HCT116 (cell line): ENCODE measurements around the gene TRIP13. TPM values are rescaled to one million over a fixed set of nuclear protein-coding genes. Genes with fewer than 3 reads are reported as not detected.
A peak's percentile ranks its signal among the peaks of the same experiment; 100 is the strongest.

Source experiments
- ATAC-seq: fragments of 200-7000 bp; cut with Tn5 transposase; 2 replicates; pipeline ENCODE4 v1.9.1; 2020; ENCODE audit warnings: mild to moderate bottlenecking, moderate library complexity
- BruUV-seq: library from RNA; stranded (reverse); fragments of 400-500 nt; replicated peaks from 2 replicates; lab custom pipeline; 2021; lab: Mats Ljungman, UMichigan
- CTCF ChIA-PET: fragments of 300-600 bp; sonication (Branson Sonifier 250); formaldehyde crosslinking; loops from one replicate; lab custom pipeline; 2021; ENCODE audit warnings: antibody characterized with exemption; lab: Charles Lee
- POLR2A ChIA-PET: fragments of 300-600, 350-600 bp; sonication (Branson Sonifier 250); formaldehyde crosslinking; loops from one replicate; lab custom pipeline; 2021; ENCODE audit warnings: antibody characterized with exemption; lab: Charles Lee
- RAD21 ChIA-PET, 2 experiments: fragments of 300-600 bp; sonication (Branson Sonifier 250); formaldehyde crosslinking; loops; one replicate each; lab custom pipeline; 2023; ENCODE audit warnings: low total read pairs in 2 of 2; ENCODE audit not compliant: uncharacterized antibody in 2 of 2, unreplicated experiment in 2 of 2, low non-redundant PET in 1 of 2; lab: Charles Lee
- DNase-seq: peaks from one replicate; pipeline ENCODE4 v3.0.0-alpha.2; 2010; ENCODE audit warnings: low read depth, low spot score
- H2AFZ ChIP-seq: fragments of 200-600 bp; shearing (Covaris generic), sonication (generic); 2 replicates; pipeline ENCODE4 v1.6.1; 2017; ENCODE audit warnings: low read depth, mixed run types, mixed read lengths, antibody characterized with exemption, low read length; ENCODE audit not compliant: poor library complexity, severe bottlenecking
- H3K27ac ChIP-seq: 2 replicates; pipeline ENCODE4 v1.5.1; 2012; ENCODE audit warnings: low read depth, low read length
- H3K27me3 ChIP-seq: fragments of 200-600 bp; sonication (generic); 2 replicates; pipeline ENCODE4 v1.6.1; 2016; ENCODE audit warnings: mixed run types, low read length, mixed read lengths; ENCODE audit not compliant: insufficient read depth
- H3K36me3 ChIP-seq, 2 experiments: fragments of 200-500 bp in 1 of 2; fragments of 200-600 bp in 1 of 2; sonication (Bioruptor generic) in 1 of 2; sonication (generic) in 1 of 2; 2 replicates each; pipeline versions ENCODE4 v1.5.1 to v1.6.1; 2014 to 2016; ENCODE audit warnings: low read length in 2 of 2, inconsistent platforms in 1 of 2, mixed read lengths in 1 of 2, mixed run types in 1 of 2; ENCODE audit not compliant: insufficient read depth in 2 of 2, control insufficient read depth in 1 of 2
- H3K4me1 ChIP-seq, 2 experiments: fragments of 200-600 bp in 1 of 2; sonication (generic) in 1 of 2; 2 replicates each; pipeline versions ENCODE4 v1.5.1 to v1.6.1; 2012 to 2017; ENCODE audit warnings: low read length in 2 of 2, inconsistent platforms in 1 of 2, mild to moderate bottlenecking in 1 of 2, mixed read lengths in 1 of 2, mixed run types in 1 of 2, moderate library complexity in 1 of 2; ENCODE audit not compliant: insufficient read depth in 2 of 2, control insufficient read depth in 1 of 2
- H3K4me2 ChIP-seq: fragments of 200-600 bp; sonication (generic); 2 replicates; pipeline ENCODE4 v1.6.1; 2017; ENCODE audit warnings: mixed run types, low read length, mixed read lengths
- H3K4me3 ChIP-seq, 2 experiments: fragments of 200-600 bp in 1 of 2; sonication (generic) in 1 of 2; replicated peaks in 1 of 2; 2 replicates each; pipeline ENCODE4 v1.5.1; 2011 to 2016; ENCODE audit warnings: low read length in 2 of 2, control low read depth in 1 of 2, low read depth in 1 of 2, mild to moderate bottlenecking in 1 of 2, mixed read lengths in 1 of 2, mixed run types in 1 of 2
- H3K79me2 ChIP-seq: fragments of 200-600 bp; sonication (generic); 2 replicates; pipeline ENCODE4 v1.6.1; 2017; ENCODE audit warnings: mild to moderate bottlenecking, mixed run types, low read length, moderate library complexity, mixed read lengths; ENCODE audit not compliant: insufficient read depth
- H3K9ac ChIP-seq: fragments of 200-600 bp; sonication (generic); 2 replicates; pipeline ENCODE4 v1.6.1; 2016; ENCODE audit warnings: low read length, mixed read lengths
- H3K9me2 ChIP-seq: fragments of 200-600 bp; sonication (generic), shearing (Covaris generic); 2 replicates; pipeline ENCODE4 v1.6.1; 2017; ENCODE audit warnings: mixed run types, mild to moderate bottlenecking, moderate library complexity; ENCODE audit not compliant: insufficient read depth
- H3K9me3 ChIP-seq, 2 experiments: fragments of 200-500 bp in 1 of 2; fragments of 200-600 bp in 1 of 2; sonication (Bioruptor generic) in 1 of 2; sonication (generic) in 1 of 2; 2 replicates each; pipeline ENCODE4 v1.6.1; 2014 to 2017; ENCODE audit warnings: low read length in 2 of 2, mixed read lengths in 2 of 2, inconsistent platforms in 1 of 2, low read depth in 1 of 2, mild to moderate bottlenecking in 1 of 2, mixed run types in 1 of 2, moderate library complexity in 1 of 2; ENCODE audit not compliant: control insufficient read depth in 1 of 2, insufficient read depth in 1 of 2
- H4K20me1 ChIP-seq: fragments of 200-600 bp; sonication (generic), shearing (Covaris generic); 2 replicates; pipeline ENCODE4 v1.6.1; 2017; ENCODE audit warnings: mixed run types, mild to moderate bottlenecking, moderate library complexity; ENCODE audit not compliant: insufficient read depth
- CBX3 ChIP-seq: IDR thresholded peaks from 2 replicates; pipeline ENCODE4 v1.6.1; 2012; ENCODE audit warnings: low read depth
- CEBPB ChIP-seq: IDR thresholded peaks from 2 replicates; pipeline ENCODE4 v1.6.1; 2012; ENCODE audit warnings: low read depth
- ELF1 ChIP-seq: IDR thresholded peaks from 2 replicates; pipeline ENCODE4 v1.6.1; 2012; ENCODE audit warnings: low read depth, borderline replicate concordance
- EZH2 ChIP-seq: fragments of 200-600 bp; sonication (generic); IDR thresholded peaks from 2 replicates; pipeline ENCODE4 v1.6.1; 2017; ENCODE audit warnings: antibody characterized with exemption, mixed run types
- EZH2phosphoT487 ChIP-seq: fragments of 200-600 bp; IDR thresholded peaks from 2 replicates; pipeline ENCODE4 v1.6.1; 2018; ENCODE audit warnings: antibody characterized with exemption, borderline replicate concordance
- FOSL1 ChIP-seq: IDR thresholded peaks from 2 replicates; pipeline ENCODE4 v1.6.1; 2012; ENCODE audit warnings: low read depth
- JUND ChIP-seq: IDR thresholded peaks from 2 replicates; pipeline ENCODE4 v1.6.1; 2012
- POLR2A ChIP-seq: IDR thresholded peaks from 2 replicates; pipeline ENCODE4 v1.7.0; 2011; ENCODE audit warnings: borderline replicate concordance; ENCODE audit not compliant: insufficient read depth, insufficient read length; ENCODE audit errors: extremely low read depth
- RAD21 ChIP-seq: IDR thresholded peaks from 2 replicates; pipeline ENCODE4 v1.6.1; 2012; ENCODE audit warnings: low read depth, mild to moderate bottlenecking
- REST ChIP-seq: IDR thresholded peaks from 2 replicates; pipeline ENCODE4 v1.6.1; 2012; ENCODE audit warnings: low read depth
- SIN3A ChIP-seq: IDR thresholded peaks from 2 replicates; pipeline ENCODE4 v1.6.1; 2012; ENCODE audit warnings: low read depth
- TCF7L2 ChIP-seq: IDR thresholded peaks from 2 replicates; pipeline ENCODE4 v1.7.0; 2011; ENCODE audit warnings: borderline replicate concordance, inconsistent platforms; ENCODE audit not compliant: insufficient read depth, insufficient read length; ENCODE audit errors: extremely low read depth
- intact Hi-C: fragments of 100-400 bp; cut with micrococcal nuclease; formaldehyde crosslinking; loops from 2 replicates; pipeline ENCODE4 v1.10.0; 2022
- total RNA-seq: library from RNA; stranded (reverse); gene quantifications from one replicate; pipeline ENCODE4 v1.2.1, GENCODE V29; 2021; ENCODE audit not compliant: unreplicated experiment
- TF ChIP-seq, protein P1 (sequence below): IDR thresholded peaks from 2 replicates; pipeline ENCODE4 v1.6.1; 2012

The TRIP13 gene
- total RNA-seq, 1 experiment from 2014 or later, result 45.0 TPM

DNA sequence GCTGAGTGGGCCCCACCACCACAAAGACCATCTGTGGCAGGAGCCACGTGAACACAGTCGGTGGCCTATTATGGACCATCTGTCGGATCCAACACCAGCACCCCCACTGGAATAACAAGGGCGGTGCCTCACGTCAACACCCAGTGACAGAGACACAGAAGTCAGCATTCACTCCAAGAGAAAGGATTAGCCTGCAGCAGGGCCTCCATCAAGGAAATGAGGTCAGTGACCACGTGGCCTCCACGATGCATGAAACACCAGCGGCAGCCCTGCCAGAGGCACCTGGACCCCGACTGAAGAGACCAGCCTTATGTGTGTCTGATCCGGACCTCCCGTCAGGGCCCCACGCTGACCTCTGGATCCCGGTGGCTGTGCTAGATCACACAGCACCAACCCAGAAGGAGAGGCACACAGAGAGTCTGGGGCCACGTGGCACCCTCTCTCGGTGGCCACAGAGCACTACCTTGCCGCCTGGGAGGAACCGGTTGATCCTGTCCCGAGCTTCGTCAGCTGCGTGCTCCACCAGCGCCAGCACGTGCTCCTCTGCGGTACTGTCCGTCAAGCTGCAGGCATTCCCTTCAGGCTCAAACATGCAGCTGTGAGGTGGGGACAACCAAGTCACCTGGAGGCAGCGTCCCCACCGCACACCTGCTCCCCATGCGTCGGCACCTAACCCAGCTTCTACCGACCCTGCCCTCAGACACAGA, 9.1 kb upstream of the TRIP13 start:
- intact Hi-C loops, result no loop called here
- ChIA-PET RAD21 (no interaction called here), POLR2A (no interaction called here), CTCF (no interaction called here)
- Histone ChIP-seq H3K36me3 (peaks cover 61 to 77% of the 10 kb centered on the region in 2 experiments), H3K79me2 (peaks cover 81% of the 10 kb centered on the region), H3K9ac (no peak overlapping the region), H3K27me3 (no peaks in the 10 kb centered on the region), H3K9me2 (no peaks in the 10 kb centered on the region), H3K4me1 (no peaks in the 10 kb centered on the region), H3K9me3 (no peaks in the 10 kb centered on the region), H3K4me3 (no peak overlapping the region), H2AFZ (no peak overlapping the region), H3K27ac (no peak overlapping the region), H3K4me2 (no peak overlapping the region), H4K20me1 (no peaks in the 10 kb centered on the region; the same call in 1 of the 2 replicates)
- no peak for ATAC-seq
- no TSS peak for BruUV-seq
- DNase-seq, result no peak
- no peak for TF ChIP-seq RAD21
- no peak for TF ChIP-seq POLR2A
- TF ChIP-seq CEBPB, result no peak
- TF ChIP-seq CBX3, result no peak
- TF ChIP-seq TCF7L2, result no peak
- no peak for TF ChIP-seq EZH2

- peaks cover 90% of the 10 kb centered on the region for H3K79me2 ChIP-seq
- BruUV-seq, result no TSS peak
- H3K27ac ChIP-seq, result no peak overlapping the region; the same call in 1 of the 2 replicates
- H4K20me1 ChIP-seq, result no peaks in the 10 kb centered on the region; the same call in 1 of the 2 replicates
- H3K9me2 ChIP-seq, result no peaks in the 10 kb centered on the region
- no peak for DNase-seq
- H3K4me1 ChIP-seq, result no peaks in the 10 kb centered on the region
- no peak overlapping the region for H3K9ac ChIP-seq
- no peak overlapping the region for H3K4me3 ChIP-seq
- TF ChIP-seq CEBPB (no peak), REST (no peak), FOSL1 (no peak), SIN3A (no peak), EZH2phosphoT487 (no peak), POLR2A (no peak), JUND (no peak), ELF1 (no peak)
- TF ChIP-seq, protein P1, sequence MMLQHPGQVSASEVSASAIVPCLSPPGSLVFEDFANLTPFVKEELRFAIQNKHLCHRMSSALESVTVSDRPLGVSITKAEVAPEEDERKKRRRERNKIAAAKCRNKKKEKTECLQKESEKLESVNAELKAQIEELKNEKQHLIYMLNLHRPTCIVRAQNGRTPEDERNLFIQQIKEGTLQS, result no peak
- H3K4me2 ChIP-seq, result no peak overlapping the region
- intact Hi-C loops, result no loop called here
- H3K27me3 ChIP-seq, result no peaks in the 10 kb centered on the region
- ChIA-PET CTCF (no interaction called here), POLR2A (no interaction called here), RAD21 (no interaction called here)
- peak; percentile 36 for ATAC-seq
- H3K9me3 ChIP-seq, result no peaks in the 10 kb centered on the region
- H2AFZ ChIP-seq, result no peak overlapping the region
- peaks cover 66 to 86% of the 10 kb centered on the region in 2 experiments for H3K36me3 ChIP-seq
These were observed 8.1 kb upstream of the TRIP13 start for GRCh38 chr5:884345-885126.
